K562 (cell line): ENCODE data around the gene FGR. TPM values are rescaled to one million over a fixed set of nuclear protein-coding genes. Genes with fewer than 3 reads are reported as not detected.

Experiments used
- ADNP ChIP-seq: fragments of 200-800 bp; sonication (Bioruptor generic); IDR thresholded peaks from 2 replicates; pipeline ENCODE4 v1.6.1; 2016; ENCODE audit warnings: missing genetic modification characterization, missing compliant biosample characterization
- BRCA1 ChIP-seq, 2 experiments: fragments of 450-650 bp in 1 of 2; sonication (generic) in 1 of 2; formaldehyde crosslinking in 1 of 2; IDR thresholded peaks; 2 replicates each; pipeline versions ENCODE4 v1.5.0 to v1.6.1; 2017 to 2020; ENCODE audit warnings: mild to moderate bottlenecking in 1 of 2, missing genetic modification reagents in 1 of 2
- CBFB ChIP-seq: sonication (generic); formaldehyde crosslinking; IDR thresholded peaks from 2 replicates; pipeline ENCODE4 v1.4.0; 2020; ENCODE audit warnings: mild to moderate bottlenecking, missing genetic modification reagents
- CC2D1A ChIP-seq: fragments of 450-650 bp; IDR thresholded peaks from 2 replicates; pipeline ENCODE4 v1.6.1; 2017; ENCODE audit warnings: mild to moderate bottlenecking
- DDX20 ChIP-seq: fragments of 450-650 bp; IDR thresholded peaks from 2 replicates; pipeline ENCODE4 v1.6.1; 2016; ENCODE audit warnings: missing genetic modification characterization, low read depth, mild to moderate bottlenecking, missing compliant biosample characterization, moderate library complexity
- ETV5 ChIP-seq: sonication (generic); formaldehyde crosslinking; IDR thresholded peaks from 2 replicates; pipeline ENCODE4 v1.4.0; 2020; ENCODE audit warnings: low read depth, mild to moderate bottlenecking, missing genetic modification reagents
- GTF2A2 ChIP-seq: IDR thresholded peaks from 2 replicates; pipeline ENCODE4 v1.6.1; 2016; ENCODE audit warnings: mild to moderate bottlenecking, missing genetic modification characterization, missing compliant biosample characterization
- HDGF ChIP-seq: fragments of 450-650 bp; IDR thresholded peaks from 2 replicates; pipeline ENCODE4 v1.6.1; 2016
- KHSRP ChIP-seq: fragments of 450-650 bp; IDR thresholded peaks from 2 replicates; pipeline ENCODE4 v1.6.1; 2017
- MCM5 ChIP-seq: fragments of 450-650 bp; IDR thresholded peaks from 2 replicates; pipeline ENCODE4 v1.6.1; 2016; ENCODE audit warnings: low read depth
- MECOM ChIP-seq: fragments of 250-450 bp; sonication (Bioruptor Pico); IDR thresholded peaks from 2 replicates; pipeline ENCODE4 v1.8.0; 2022; ENCODE audit warnings: inconsistent platforms
- MYBL2 ChIP-seq, 2 experiments: fragments of 450-650 bp in 1 of 2; sonication (generic) in 1 of 2; formaldehyde crosslinking in 1 of 2; IDR thresholded peaks; 2 replicates each; pipeline versions ENCODE4 v1.6.1 to v1.8.1; 2017 to 2022; ENCODE audit warnings: borderline replicate concordance in 1 of 2, inconsistent platforms in 1 of 2, low read depth in 1 of 2, mild to moderate bottlenecking in 1 of 2, missing genetic modification reagents in 1 of 2, moderate library complexity in 1 of 2
- NR4A1 ChIP-seq, 2 experiments: fragments of 250-450 bp in 1 of 2; fragments of 450-650 bp in 1 of 2; sonication (Bioruptor Pico) in 1 of 2; IDR thresholded peaks; 2 replicates each; pipeline versions ENCODE4 v1.4.0 to v1.6.1; 2016 to 2020; ENCODE audit warnings: mild to moderate bottlenecking in 2 of 2, missing compliant biosample characterization in 1 of 2, missing genetic modification characterization in 1 of 2, moderate library complexity in 1 of 2
- PTBP1 ChIP-seq: fragments of 200-400 bp; formaldehyde crosslinking; IDR thresholded peaks from 2 replicates; pipeline ENCODE4 v1.6.1; 2017; ENCODE audit warnings: low read depth, low read length
- RAD21 ChIP-seq, 2 experiments: fragments of 250-450 bp in 1 of 2; fragments of 450-650 bp in 1 of 2; sonication (Bioruptor Pico) in 1 of 2; formaldehyde crosslinking in 1 of 2; IDR thresholded peaks in 1 of 2; conservative IDR thresholded peaks in 1 of 2; 2 replicates each; pipeline versions ENCODE4 v1.4.0 to v1.8.0; 2020 to 2022; ENCODE audit warnings: mild to moderate bottlenecking in 2 of 2, moderate library complexity in 1 of 2
- RFX1 ChIP-seq: fragments of 450-650 bp; IDR thresholded peaks from 2 replicates; pipeline ENCODE4 v1.6.1; 2016; ENCODE audit warnings: mild to moderate bottlenecking, moderate library complexity
- SAFB ChIP-seq: fragments of 200-400 bp; formaldehyde crosslinking; IDR thresholded peaks from 2 replicates; pipeline ENCODE4 v1.6.1; 2017; ENCODE audit warnings: low read depth, low read length, borderline replicate concordance
- SMAD3 ChIP-seq: fragments of 450-650 bp; formaldehyde crosslinking; conservative IDR thresholded peaks from 2 replicates; pipeline ENCODE4 v1.4.0; 2020; ENCODE audit warnings: mild to moderate bottlenecking
- TEAD1 ChIP-seq, 2 experiments: fragments of 450-650 bp in 1 of 2; sonication (generic) in 1 of 2; formaldehyde crosslinking; IDR thresholded peaks; 2 replicates each; pipeline versions ENCODE4 v1.4.0 to v1.8.0; 2020 to 2022; ENCODE audit warnings: mild to moderate bottlenecking in 2 of 2, missing genetic modification reagents in 1 of 2
- ZFP30 ChIP-seq: fragments of 250-450 bp; sonication (Bioruptor Pico); IDR thresholded peaks from 2 replicates; pipeline ENCODE4 v1.8.0; 2022; ENCODE audit warnings: moderate library complexity, mild to moderate bottlenecking, inconsistent platforms, borderline replicate concordance
- ZKSCAN3 ChIP-seq: fragments of 250-450 bp; sonication (Bioruptor Pico); IDR thresholded peaks from 2 replicates; pipeline ENCODE4 v1.4.0; 2020
- ZNF12 ChIP-seq: sonication (generic); formaldehyde crosslinking; IDR thresholded peaks from 2 replicates; pipeline ENCODE4 v1.4.0; 2020; ENCODE audit warnings: mild to moderate bottlenecking, missing genetic modification reagents
- ZNF239 ChIP-seq: fragments of 250-450 bp; sonication (Bioruptor Pico); IDR thresholded peaks from 2 replicates; pipeline ENCODE4 v1.4.0; 2020; ENCODE audit warnings: mild to moderate bottlenecking
- ZNF583 ChIP-seq: fragments of 250-450 bp; sonication (Bioruptor Pico); IDR thresholded peaks from 2 replicates; pipeline ENCODE4 v1.4.0; 2020
- ZNF780A ChIP-seq: fragments of 250-450 bp; sonication (Bioruptor Pico); IDR thresholded peaks from 2 replicates; pipeline ENCODE4 v1.5.0; 2021; ENCODE audit warnings: mild to moderate bottlenecking
- polyA plus RNA-seq, 8 experiments: library from polyadenylated mRNA; depleted of rRNA in 4 of 8; stranded (reverse) in 5 of 8; unstranded in 3 of 8; fragments of >200 nt; fragmentation: Nextera tagmentation in 2 of 8; fragmentation: Illumina TruSeq in 1 of 8; extraction: Ambion mirVana in 2 of 8; extraction: Trizol in 1 of 8; gene quantifications; 2 replicates each; pipeline versions ENCODE4 v1.2.1 to v1.2.3, GENCODE V29; 2011 to 2014; ENCODE audit warnings: inconsistent platforms in 1 of 8, missing spikeins in 1 of 8
- total RNA-seq, 7 experiments: library from RNA; depleted of rRNA in 6 of 7; stranded (reverse); fragments of >200 nt in 6 of 7; fragmentation: Illumina TruSeq in 2 of 7; extraction: Trizol in 2 of 7; gene quantifications; 2 replicates each; pipeline versions ENCODE4 v1.2.1 to v1.2.3, GENCODE V29; 2011 to 2021; ENCODE audit warnings: low replicate concordance in 1 of 7
- TF ChIP-seq, protein P1 (sequence below): sonication (generic); formaldehyde crosslinking; IDR thresholded peaks from 2 replicates; pipeline ENCODE4 v1.8.0; 2022; ENCODE audit warnings: mild to moderate bottlenecking, missing genetic modification reagents
- TF ChIP-seq, protein P2 (sequence below): fragments of 250-450 bp; sonication (Bioruptor Pico); IDR thresholded peaks from 2 replicates; pipeline ENCODE4 v1.8.0; 2021; ENCODE audit warnings: moderate library complexity, mild to moderate bottlenecking, inconsistent platforms
- TF ChIP-seq, protein P3 (sequence below): fragments of 250-450 bp; sonication (Bioruptor Pico); IDR thresholded peaks from 2 replicates; pipeline ENCODE4 v1.5.0; 2021
- TF ChIP-seq, protein P4 (sequence below): fragments of 450-650 bp; IDR thresholded peaks from 2 replicates; pipeline ENCODE4 v1.6.1; 2016; ENCODE audit warnings: low read depth, mild to moderate bottlenecking, moderate library complexity

Gene FGR
- total and polyA plus RNA-seq, 9 of the 15 experiments (the other 6 are each of a cell fraction or from before 2014, with no cell fraction given), result 0.04 to 0.11 TPM; not detected in 7

DNA sequence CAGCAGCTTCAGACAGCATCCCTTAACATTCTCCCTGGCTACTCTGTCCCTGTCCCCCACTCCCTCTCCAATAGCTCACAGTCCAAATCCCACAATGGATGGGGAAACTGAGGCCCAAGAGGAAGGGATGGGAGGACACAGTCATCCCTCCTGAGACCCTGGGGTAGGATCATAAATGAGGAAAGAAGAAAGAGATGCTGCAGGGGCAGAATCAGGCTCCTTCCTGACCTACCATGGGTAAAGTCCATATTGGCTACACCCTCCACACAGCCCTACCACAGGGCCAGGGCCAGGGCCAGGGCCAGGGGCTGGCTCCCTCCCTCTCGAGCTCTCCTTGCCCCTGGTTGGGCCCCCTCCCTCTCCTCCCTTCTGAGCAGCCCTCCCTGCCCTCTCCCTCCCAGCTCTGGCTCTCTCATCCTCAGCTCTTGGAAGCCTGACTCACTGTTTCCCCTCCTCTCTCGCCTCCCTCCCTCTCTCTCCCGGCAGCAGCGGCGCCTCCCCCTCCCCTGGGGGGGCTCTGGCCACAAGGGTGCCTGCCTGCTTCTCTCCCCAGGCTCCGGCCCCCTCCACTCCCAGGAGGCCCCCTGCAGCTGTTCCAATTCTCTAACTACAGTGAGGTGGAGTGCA lies 36.0 kb downstream of the FGR start (continued):
- TF ChIP-seq BRCA1 (IDR thresholded peaks at IDR 0.05) (no peak), BRCA1 (CRISPR knock-in tag; IDR thresholded peaks at IDR 0.05) (no peak), SAFB (no peak), CC2D1A (no peak), ADNP (no peak), ZKSCAN3 (CRISPR knock-in tag) (no peak), TEAD1 (CRISPR knock-in tag; IDR thresholded peaks at IDR 0.05) (no peak), DDX20 (no peak), RAD21 (CRISPR knock-in tag; conservative IDR thresholded peaks at IDR 0.05 in 1 of 2, IDR thresholded peaks at IDR 0.05 in 1 of 2) (no peak), ZNF12 (0 out of 2 replicates have a peak, but pooled peaks have one; percentile 23), ETV5 (no peak; the same call in 1 of the 2 replicates), ZNF239 (CRISPR knock-in tag) (no peak), PTBP1 (no peak), MCM5 (no peak), GTF2A2 (no peak), HDGF (no peak), RFX1 (no peak), CBFB (peak; percentile 53; the same call in 1 of the 2 replicates), ZNF780A (no peak), ZNF583 (CRISPR knock-in tag) (no peak), SMAD3 (CRISPR knock-in tag) (no peak), KHSRP (no peak), MECOM (no peak), MYBL2 (IDR thresholded peaks at IDR 0.05; ENCODE audit: low read depth) (no peak), MYBL2 (CRISPR knock-in tag; IDR thresholded peaks at IDR 0.05; ENCODE audit: borderline replicate concordance) (no peak), NR4A1 (CRISPR knock-in tag; IDR thresholded peaks at IDR 0.05) (no peak), NR4A1 (tag; IDR thresholded peaks at IDR 0.05) (no peak), ZFP30 (CRISPR knock-in tag) (no peak)
- TF ChIP-seq, protein P1, sequence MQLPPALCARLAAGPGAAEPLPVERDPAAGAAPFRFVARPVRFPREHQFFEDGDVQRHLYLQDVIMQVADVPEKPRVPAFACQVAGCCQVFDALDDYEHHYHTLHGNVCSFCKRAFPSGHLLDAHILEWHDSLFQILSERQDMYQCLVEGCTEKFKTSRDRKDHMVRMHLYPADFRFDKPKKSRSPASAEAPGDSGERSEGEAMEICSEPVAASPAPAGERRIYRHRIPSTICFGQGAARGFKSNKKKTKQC (CRISPR knock-in tag), result no peak
- TF ChIP-seq, protein P2, sequence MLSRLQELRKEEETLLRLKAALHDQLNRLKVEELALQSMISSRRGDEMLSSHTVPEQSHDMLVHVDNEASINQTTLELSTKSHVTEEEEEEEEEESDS, result no peak
- TF ChIP-seq, protein P3, sequence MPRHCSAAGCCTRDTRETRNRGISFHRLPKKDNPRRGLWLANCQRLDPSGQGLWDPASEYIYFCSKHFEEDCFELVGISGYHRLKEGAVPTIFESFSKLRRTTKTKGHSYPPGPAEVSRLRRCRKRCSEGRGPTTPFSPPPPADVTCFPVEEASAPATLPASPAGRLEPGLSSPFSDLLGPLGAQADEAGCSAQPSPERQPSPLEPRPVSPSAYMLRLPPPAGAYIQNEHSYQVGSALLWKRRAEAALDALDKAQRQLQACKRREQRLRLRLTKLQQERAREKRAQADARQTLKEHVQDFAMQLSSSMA, result no peak
- TF ChIP-seq, protein P4, sequence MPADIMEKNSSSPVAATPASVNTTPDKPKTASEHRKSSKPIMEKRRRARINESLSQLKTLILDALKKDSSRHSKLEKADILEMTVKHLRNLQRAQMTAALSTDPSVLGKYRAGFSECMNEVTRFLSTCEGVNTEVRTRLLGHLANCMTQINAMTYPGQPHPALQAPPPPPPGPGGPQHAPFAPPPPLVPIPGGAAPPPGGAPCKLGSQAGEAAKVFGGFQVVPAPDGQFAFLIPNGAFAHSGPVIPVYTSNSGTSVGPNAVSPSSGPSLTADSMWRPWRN, result no peak
